Stimulated activated CD4-positive, alpha-beta T cell treated with anti-CD3 and anti-CD28 coated beads, Interleukin-12 subunit alpha, Interleukin-12 subunit beta, amount 100 ng/mL, for 24 hours (primary cell): ENCODE measurements around the gene ZCWPW2.

Source experiments
- DNase-seq, 2 experiments: peaks; one replicate each; pipeline ENCODE4 v3.0.0-alpha.2; 2020; ENCODE audit warnings: low read depth in 2 of 2

ZCWPW2 gene, protein sequence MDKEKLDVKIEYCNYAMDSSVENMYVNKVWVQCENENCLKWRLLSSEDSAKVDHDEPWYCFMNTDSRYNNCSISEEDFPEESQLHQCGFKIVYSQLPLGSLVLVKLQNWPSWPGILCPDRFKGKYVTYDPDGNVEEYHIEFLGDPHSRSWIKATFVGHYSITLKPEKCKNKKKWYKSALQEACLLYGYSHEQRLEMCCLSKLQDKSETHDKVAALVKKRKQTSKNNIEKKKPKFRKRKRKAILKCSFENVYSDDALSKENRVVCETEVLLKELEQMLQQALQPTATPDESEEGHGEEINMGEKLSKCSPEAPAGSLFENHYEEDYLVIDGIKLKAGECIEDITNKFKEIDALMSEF

GRCh38 chr3:28348629-28349468 is at the start of gene ZCWPW2, which contains the start of gene AZI2:
Gene ZCWPW2, plus strand, starts transcription at chr3:28348721. Its CDS starts 64,348 bp downstream, at chr3:28413069.
Gene AZI2, minus strand, starts transcription at chr3:28348824. Its CDS starts 8,207 bp downstream, at chr3:28340617.
- peak; percentile 82 to 89 for DNase-seq

- no peak for DNase-seq
Measured at GRCh38 chr3:28299705-28300104, 48.8 kb upstream of the ZCWPW2 start.

DNA sequence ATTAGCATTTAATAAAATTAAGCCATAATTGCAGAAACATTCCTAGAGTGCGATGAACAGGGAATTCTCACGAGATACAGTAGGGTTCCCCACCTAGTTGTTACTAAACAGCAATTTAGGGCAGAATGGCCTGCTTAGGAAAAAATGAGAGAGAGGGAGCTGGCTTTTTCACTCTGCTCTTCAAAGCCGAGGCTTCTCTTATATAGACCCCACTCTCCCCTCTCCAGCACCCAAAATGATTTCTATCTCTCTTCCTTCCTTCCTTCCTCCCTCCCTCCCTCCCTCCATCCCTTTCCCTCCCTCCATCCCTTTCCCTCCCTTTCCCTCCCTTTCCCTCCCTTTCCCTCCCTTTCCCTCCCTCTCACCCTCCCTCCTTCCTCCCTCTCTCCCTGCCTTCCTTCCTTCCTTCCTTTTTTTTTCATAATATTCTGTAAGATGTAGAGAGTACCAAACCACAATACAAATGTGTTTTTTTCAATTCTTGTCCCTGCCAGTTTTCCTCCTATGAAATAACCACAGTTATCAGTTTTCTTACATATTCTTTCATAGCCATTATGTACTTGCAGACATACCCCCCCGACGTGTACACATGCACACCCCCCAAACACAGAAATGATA is 48.1 kb upstream of the ZCWPW2 start:
- DNase-seq: no peak

- DNase-seq: no peak
Measured at GRCh38 chr3:28301688-28302087, 46.8 kb upstream of the ZCWPW2 start.

DNA sequence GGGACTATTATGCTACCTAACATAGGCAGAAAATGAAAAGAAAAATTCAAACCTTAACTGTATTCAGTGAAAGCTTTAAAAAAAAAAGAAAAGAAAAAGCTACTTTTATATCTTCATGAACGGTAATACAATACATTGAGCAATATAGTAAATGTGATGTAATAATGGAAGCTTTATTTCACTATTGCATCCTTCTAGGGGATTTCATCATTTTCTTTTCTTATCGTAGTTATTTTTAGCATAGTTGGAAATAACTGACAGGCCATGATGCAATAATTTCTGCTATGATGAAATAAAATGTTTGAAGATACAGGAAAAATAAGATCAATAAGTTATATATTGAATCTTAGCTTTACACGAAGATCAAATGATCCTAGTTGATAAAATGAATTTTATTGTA is 40.3 kb upstream of the ZCWPW2 start:
- DNase-seq: no peak

GRCh38 chr3:28315711-28316110 is 32.8 kb upstream of the ZCWPW2 start:
- DNase-seq: no peak

- no peak for DNase-seq
Measured at GRCh38 chr3:28316226-28316625, 32.3 kb upstream of the ZCWPW2 start.

- no peak for DNase-seq
Measured at GRCh38 chr3:28317438-28318022, 31.0 kb upstream of the ZCWPW2 start.

DNA sequence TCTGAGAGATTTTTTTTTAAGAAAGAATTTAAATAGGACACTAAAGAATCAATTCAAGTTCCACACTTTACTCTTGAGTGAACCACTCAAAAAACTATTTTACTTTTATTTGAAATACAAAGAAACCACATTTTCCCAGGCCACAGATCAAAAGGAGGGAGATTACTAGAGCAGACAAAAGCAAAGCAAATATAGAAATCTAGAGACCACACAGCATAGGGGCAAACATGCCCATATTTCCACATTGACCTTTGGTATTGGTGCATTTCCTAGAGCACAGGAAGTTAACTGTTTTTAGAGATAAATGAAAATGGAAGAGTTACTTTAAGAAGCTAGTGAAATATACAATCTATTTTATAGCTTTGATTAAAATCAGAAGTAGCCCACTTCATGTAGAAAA is 27.5 kb upstream of the ZCWPW2 start:
- DNase-seq: no peak

GRCh38 chr3:28322464-28322863 is 26.1 kb upstream of the ZCWPW2 start:
- no peak for DNase-seq

DNA sequence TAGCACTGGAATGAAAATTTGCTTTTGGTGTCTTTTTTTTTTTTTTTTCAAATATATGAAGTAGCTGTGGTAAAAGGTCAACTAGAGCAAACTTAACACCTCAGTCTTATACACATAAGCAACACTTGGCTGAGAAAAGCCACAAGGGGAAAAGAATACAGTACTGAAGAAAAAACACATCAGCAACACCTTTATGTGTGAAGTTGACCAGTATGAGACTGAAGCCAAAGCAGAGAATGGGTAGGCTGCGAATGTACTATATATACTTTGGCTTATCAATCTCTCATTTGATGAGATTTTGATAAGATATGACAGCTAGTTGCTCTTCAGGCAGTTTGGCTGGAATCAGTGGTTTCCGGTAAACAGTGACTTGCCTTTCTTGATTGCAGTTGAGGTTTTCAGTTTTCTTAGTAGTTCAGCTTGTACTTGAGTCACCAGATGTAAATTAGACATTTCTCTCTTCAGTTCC is 22.0 kb upstream of the ZCWPW2 start:
- no peak for DNase-seq

DNA sequence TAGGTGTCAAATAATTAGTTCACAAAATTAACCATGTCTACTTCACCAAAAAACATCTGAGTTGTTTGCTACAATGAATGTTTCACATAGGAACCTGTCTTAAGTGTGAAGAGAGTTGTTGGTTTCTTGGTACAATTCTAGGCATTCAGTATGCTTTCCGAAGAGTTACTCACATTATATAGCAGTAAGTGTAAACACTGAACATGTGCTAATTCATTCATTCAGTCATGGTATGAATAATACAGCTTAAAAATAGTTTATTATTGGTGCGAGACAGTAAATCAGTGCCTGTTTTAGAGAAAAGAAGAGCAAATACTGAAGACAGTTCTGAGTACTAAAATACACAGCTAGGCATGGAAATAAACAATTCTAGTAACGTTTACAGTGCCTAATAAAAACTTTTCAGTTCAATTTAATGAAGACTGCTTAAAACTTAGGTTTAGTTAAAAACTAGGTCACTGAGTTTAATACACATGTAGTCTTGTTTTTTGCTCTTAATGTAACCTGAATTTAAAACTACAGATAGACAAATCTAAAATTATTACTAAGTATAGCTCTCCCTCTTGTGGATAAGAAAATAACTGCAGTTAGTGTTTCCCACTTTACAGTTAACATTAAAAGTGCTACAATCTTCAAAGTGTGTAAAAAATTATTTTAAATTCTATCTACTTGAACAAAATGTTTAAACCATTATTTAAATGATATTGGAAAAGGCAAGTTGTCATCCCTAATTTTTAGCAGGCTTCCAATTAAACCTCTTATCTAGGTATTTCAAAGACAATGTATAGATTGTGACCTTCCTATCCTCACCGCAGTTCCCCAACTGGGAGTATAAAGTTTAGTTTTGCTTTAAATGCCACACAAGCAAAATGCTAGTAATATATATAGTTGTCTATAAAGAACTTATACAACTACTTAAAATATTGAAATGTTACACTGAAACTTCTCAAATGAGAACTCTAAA is 20.1 kb upstream of the ZCWPW2 start:
- DNase-seq: no peak

GRCh38 chr3:28334552-28334951 is 14.0 kb upstream of the ZCWPW2 start:
- no peak for DNase-seq

- DNase-seq: no peak
Measured at GRCh38 chr3:28335246-28335645, 13.3 kb upstream of the ZCWPW2 start.

DNA sequence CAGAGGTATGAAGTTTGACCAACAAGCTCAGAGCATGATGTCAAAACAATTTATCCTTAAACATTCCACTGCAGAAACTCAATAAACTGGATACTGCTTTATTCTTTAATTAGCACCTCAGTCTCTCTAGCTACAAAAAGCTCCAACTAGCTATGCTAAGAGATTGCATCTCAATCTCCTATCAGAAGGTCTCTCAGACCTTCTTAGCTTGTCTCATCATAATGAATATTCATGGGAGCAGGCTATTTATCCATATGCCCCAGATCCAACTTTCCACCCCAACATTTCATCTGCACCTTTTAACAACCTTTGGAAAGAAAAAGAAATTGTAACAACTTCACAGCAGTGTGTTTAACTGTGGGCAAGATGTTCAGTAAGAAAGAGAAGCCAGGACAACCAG is 11.3 kb upstream of the ZCWPW2 start:
- DNase-seq: no peak

- DNase-seq: no peak
Measured at GRCh38 chr3:28343144-28343543, 5.4 kb upstream of the ZCWPW2 start.

GRCh38 chr3:28345690-28346089 is 2.8 kb upstream of the ZCWPW2 start:
- no peak for DNase-seq

GRCh38 chr3:28347374-28348264 is 902 bp upstream of the ZCWPW2 start:
- no peak for DNase-seq

DNA sequence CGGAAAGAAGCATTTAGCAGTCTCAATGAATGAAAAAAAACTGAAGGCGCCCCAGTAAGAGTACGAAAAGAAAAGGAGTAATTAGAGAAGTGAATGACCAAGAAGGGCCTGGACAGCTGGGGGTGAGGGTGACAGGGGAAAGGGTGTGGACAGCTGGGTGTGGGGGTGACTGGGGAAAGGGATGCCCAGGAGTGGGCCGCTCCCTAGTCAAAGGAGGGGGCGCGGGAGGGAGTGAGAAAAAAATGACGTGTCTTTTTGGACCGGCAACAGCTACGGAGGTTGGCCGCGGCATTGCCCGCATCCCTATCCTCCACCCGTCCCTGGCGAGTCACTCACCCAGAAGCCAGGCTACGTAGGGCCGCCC is 274 bp upstream of the ZCWPW2 start:
- DNase-seq: no peak

DNA sequence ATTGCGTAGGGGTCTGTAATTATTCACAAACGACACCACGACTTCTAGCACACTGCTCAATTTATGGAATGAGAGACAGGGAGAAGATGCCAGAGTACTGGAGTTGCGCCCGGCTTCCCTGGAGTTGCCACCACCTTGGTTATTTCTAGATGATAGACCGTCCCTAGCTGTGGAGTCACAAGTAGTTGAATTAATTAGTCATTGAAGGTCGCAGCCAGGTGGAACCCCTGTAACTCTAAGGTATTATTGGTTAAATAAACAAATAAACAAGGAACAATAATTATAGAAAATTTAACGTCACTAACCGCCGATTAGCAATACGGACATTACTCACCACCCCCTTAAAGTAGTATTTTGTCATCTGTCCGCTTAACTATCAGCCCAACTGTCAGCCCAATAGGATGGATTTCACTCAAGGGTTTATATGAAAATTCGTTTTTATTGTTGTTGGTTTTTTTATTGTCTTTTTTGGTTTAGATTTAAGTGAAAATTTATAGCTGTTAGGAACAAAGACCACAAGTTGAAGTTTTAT is 1.0 kb downstream of the ZCWPW2 start:
- no peak for DNase-seq
